ENCODE data around the gene PARD3. TPM values are rescaled to one million over a fixed set of nuclear protein-coding genes. Genes with fewer than 3 reads are reported as not detected.
A peak's percentile ranks its signal among the peaks of the same experiment; 100 is the strongest.
"Not testable (repeated sequence)": the region's sequence is repeated elsewhere in the genome, so short reads cannot be mapped to it uniquely, and the experiment has no call there.

PARD3 gene
- total RNA-seq, 2 experiments from 2014 or later, result 0.15 to 0.18 TPM

DNA sequence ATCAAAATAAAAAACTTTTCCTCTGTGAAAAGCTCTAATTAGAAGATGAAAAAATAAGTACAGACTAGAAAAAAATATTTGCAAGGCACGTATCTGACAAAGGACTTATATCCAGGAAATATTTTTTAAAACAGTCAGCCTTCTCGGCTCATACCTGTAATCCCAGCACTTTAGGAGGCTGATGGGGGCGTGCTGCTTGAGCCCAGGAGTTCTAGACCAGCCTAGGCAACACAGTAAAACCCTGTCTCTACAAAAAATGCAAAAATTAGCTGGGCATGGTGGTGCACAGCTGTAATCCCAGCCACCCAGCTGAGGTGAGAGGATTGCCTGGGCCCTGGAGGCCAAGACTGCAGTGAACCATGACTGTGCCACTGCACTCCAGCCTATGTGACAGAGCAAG, 542.8 kb downstream of the PARD3 start:
- Mint-ChIP-seq H3K27ac (no peak overlapping the region), H3K9me3 (no peaks in the 10 kb centered on the region), H3K4me3 (no peak overlapping the region), H3K27me3 (no peaks in the 10 kb centered on the region), H3K4me1 (no peaks in the 10 kb centered on the region), H3K36me3 (ENCODE audit: low read depth) (no peaks in the 10 kb centered on the region)
- POLR2A ChIA-PET, result no interaction called here
- DNase-seq, result no peak
- CTCF ChIA-PET, result no interaction called here

GRCh38 chr10:34268410-34268809, 546.7 kb downstream of the PARD3 start:
- CTCF ChIA-PET; H3K27me3 Mint-ChIP-seq; H3K9me3 Mint-ChIP-seq; POLR2A ChIA-PET; DNase-seq; H3K4me3 Mint-ChIP-seq; H3K27ac Mint-ChIP-seq; H3K4me1 Mint-ChIP-seq; H3K36me3 Mint-ChIP-seq (ENCODE audit: low read depth): not testable (repeated sequence)

DNA sequence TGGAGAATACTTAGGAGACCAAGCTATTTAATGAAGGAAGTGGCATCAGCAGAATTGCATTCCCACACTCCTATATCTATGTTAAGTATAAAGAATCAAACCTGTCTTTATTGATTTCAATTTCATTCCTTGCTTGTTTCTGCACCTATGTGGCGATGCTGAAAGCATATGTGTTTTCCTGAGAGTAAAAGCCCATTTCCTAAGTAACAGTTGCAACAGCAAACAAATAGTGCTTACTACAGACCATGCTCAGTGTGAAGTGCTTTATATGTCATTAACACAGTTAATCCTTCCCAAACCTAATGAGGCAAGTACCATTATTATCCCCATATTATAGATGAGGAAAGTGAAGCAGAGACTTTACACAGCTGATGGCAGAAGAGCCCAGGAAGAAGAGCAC, 552.1 kb downstream of the PARD3 start:
- no peaks in the 10 kb centered on the region for H3K9me3 Mint-ChIP-seq
- H3K27me3 Mint-ChIP-seq, result peaks cover 6% of the 10 kb centered on the region
- H3K27ac Mint-ChIP-seq, result no peak overlapping the region
- no peaks in the 10 kb centered on the region for H3K36me3 Mint-ChIP-seq (ENCODE audit: low read depth)
- no peak for DNase-seq
- POLR2A ChIA-PET, result no interaction called here
- H3K4me1 Mint-ChIP-seq, result no peaks in the 10 kb centered on the region
- no peak overlapping the region for H3K4me3 Mint-ChIP-seq
- CTCF ChIA-PET, result no interaction called here

- ChIA-PET CTCF (no interaction called here), POLR2A (no interaction called here)
- Mint-ChIP-seq H3K27me3 (peaks cover 6% of the 10 kb centered on the region), H3K4me1 (no peaks in the 10 kb centered on the region), H3K36me3 (ENCODE audit: low read depth) (no peaks in the 10 kb centered on the region), H3K27ac (no peak overlapping the region), H3K9me3 (no peaks in the 10 kb centered on the region), H3K4me3 (no peak overlapping the region)
- DNase-seq, result no peak
These were observed 554.2 kb downstream of the PARD3 start for GRCh38 chr10:34260904-34261303.

- CTCF ChIA-PET, result no interaction called here
- H3K4me3 Mint-ChIP-seq, result no peak overlapping the region
- POLR2A ChIA-PET, result no interaction called here
- no peaks in the 10 kb centered on the region for H3K9me3 Mint-ChIP-seq
- peaks cover 3% of the 10 kb centered on the region for H3K27me3 Mint-ChIP-seq
- no peaks in the 10 kb centered on the region for H3K36me3 Mint-ChIP-seq (ENCODE audit: low read depth)
- H3K27ac Mint-ChIP-seq, result no peak overlapping the region
- no peaks in the 10 kb centered on the region for H3K4me1 Mint-ChIP-seq
- no peak for DNase-seq
These were observed 558.9 kb downstream of the PARD3 start for GRCh38 chr10:34256216-34256615.

GRCh38 chr10:34255035-34255434, 560.1 kb downstream of the PARD3 start:
- Mint-ChIP-seq H3K36me3 (ENCODE audit: low read depth) (no peaks in the 10 kb centered on the region), H3K27ac (no peak overlapping the region), H3K4me3 (no peak overlapping the region), H3K27me3 (no peaks in the 10 kb centered on the region), H3K9me3 (no peaks in the 10 kb centered on the region), H3K4me1 (no peaks in the 10 kb centered on the region)
- DNase-seq, result no peak
- POLR2A ChIA-PET, result no interaction called here
- CTCF ChIA-PET, result no interaction called here

DNA sequence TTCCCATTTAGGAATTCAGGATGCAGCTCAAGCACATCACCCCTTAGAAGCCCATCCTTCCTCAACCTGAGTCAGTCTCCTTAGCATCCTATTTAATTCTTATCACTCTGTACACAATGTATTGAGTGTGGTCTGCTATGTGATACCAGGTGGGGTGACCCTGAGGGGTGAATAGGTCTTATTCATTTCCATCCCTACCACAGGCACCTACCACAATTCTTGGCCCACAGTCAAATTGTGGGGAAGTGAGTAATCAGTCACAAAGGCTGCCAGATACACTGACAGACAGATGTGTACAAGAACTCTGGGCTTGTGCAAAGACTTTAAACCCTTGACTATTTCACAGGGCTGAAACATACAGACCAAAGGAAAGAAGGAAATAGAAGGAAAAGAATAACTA, 560.5 kb downstream of the PARD3 start:
- no peaks in the 10 kb centered on the region for H3K9me3 Mint-ChIP-seq
- no peaks in the 10 kb centered on the region for H3K36me3 Mint-ChIP-seq (ENCODE audit: low read depth)
- H3K27ac Mint-ChIP-seq, result no peak overlapping the region
- no peaks in the 10 kb centered on the region for H3K4me1 Mint-ChIP-seq
- CTCF ChIA-PET, result no interaction called here
- peak; percentile 18 for DNase-seq
- POLR2A ChIA-PET, result no interaction called here
- H3K27me3 Mint-ChIP-seq, result no peaks in the 10 kb centered on the region
- no peak overlapping the region for H3K4me3 Mint-ChIP-seq

GRCh38 chr10:34252111-34252510, 563.0 kb downstream of the PARD3 start:
- ChIA-PET POLR2A (no interaction called here), CTCF (no interaction called here)
- Mint-ChIP-seq H3K27me3 (no peaks in the 10 kb centered on the region), H3K9me3 (no peaks in the 10 kb centered on the region), H3K27ac (no peak overlapping the region), H3K4me3 (no peak overlapping the region), H3K4me1 (no peaks in the 10 kb centered on the region), H3K36me3 (ENCODE audit: low read depth) (no peaks in the 10 kb centered on the region)
- DNase-seq, result no peak

- H3K27me3 Mint-ChIP-seq, result no peaks in the 10 kb centered on the region
- ChIA-PET POLR2A (no interaction called here), CTCF (no interaction called here)
- H3K36me3 Mint-ChIP-seq (ENCODE audit: low read depth), result no peaks in the 10 kb centered on the region
- H3K4me3 Mint-ChIP-seq, result no peak overlapping the region
- DNase-seq, result no peak
- H3K27ac Mint-ChIP-seq, result no peak overlapping the region
- no peaks in the 10 kb centered on the region for H3K9me3 Mint-ChIP-seq
- no peaks in the 10 kb centered on the region for H3K4me1 Mint-ChIP-seq
These were observed 563.9 kb downstream of the PARD3 start for GRCh38 chr10:34251177-34251576.

GRCh38 chr10:34250722-34251121, 564.4 kb downstream of the PARD3 start:
- Mint-ChIP-seq H3K36me3 (ENCODE audit: low read depth) (no peaks in the 10 kb centered on the region), H3K27ac (no peak overlapping the region), H3K9me3 (no peaks in the 10 kb centered on the region), H3K4me3 (no peak overlapping the region), H3K4me1 (no peaks in the 10 kb centered on the region), H3K27me3 (no peaks in the 10 kb centered on the region)
- POLR2A ChIA-PET, result no interaction called here
- CTCF ChIA-PET, result no interaction called here
- no peak for DNase-seq

DNA sequence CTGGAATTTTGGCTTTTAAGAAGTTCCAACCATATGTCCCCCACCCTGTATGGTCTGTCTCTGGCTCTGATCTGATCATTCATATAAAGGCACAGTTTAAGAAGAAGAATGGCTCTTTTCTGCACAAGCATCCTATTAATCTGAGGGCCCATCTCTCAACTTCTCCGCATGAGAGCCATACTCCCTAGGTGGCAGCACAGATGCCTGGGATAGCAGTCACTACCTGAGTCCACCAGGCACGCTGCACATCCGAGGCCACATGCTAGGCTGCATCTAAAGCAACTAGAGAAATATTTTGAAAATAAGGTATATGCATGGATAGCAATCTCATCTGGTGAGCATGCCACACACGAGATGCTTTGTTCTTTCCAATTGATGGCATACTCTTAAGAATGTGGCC, 565.5 kb downstream of the PARD3 start:
- Mint-ChIP-seq H3K4me1 (no peaks in the 10 kb centered on the region), H3K4me3 (no peak overlapping the region), H3K9me3 (no peaks in the 10 kb centered on the region), H3K36me3 (ENCODE audit: low read depth) (no peaks in the 10 kb centered on the region), H3K27ac (no peak overlapping the region), H3K27me3 (no peaks in the 10 kb centered on the region)
- no peak for DNase-seq
- ChIA-PET POLR2A (no interaction called here), CTCF (no interaction called here)

GRCh38 chr10:34247560-34247959, 567.5 kb downstream of the PARD3 start:
- no peaks in the 10 kb centered on the region for H3K36me3 Mint-ChIP-seq (ENCODE audit: low read depth)
- no peaks in the 10 kb centered on the region for H3K9me3 Mint-ChIP-seq
- POLR2A ChIA-PET, result no interaction called here
- no peaks in the 10 kb centered on the region for H3K27me3 Mint-ChIP-seq
- DNase-seq, result no peak
- CTCF ChIA-PET, result no interaction called here
- H3K4me1 Mint-ChIP-seq, result no peaks in the 10 kb centered on the region
- no peak overlapping the region for H3K4me3 Mint-ChIP-seq
- H3K27ac Mint-ChIP-seq, result no peak overlapping the region

DNA sequence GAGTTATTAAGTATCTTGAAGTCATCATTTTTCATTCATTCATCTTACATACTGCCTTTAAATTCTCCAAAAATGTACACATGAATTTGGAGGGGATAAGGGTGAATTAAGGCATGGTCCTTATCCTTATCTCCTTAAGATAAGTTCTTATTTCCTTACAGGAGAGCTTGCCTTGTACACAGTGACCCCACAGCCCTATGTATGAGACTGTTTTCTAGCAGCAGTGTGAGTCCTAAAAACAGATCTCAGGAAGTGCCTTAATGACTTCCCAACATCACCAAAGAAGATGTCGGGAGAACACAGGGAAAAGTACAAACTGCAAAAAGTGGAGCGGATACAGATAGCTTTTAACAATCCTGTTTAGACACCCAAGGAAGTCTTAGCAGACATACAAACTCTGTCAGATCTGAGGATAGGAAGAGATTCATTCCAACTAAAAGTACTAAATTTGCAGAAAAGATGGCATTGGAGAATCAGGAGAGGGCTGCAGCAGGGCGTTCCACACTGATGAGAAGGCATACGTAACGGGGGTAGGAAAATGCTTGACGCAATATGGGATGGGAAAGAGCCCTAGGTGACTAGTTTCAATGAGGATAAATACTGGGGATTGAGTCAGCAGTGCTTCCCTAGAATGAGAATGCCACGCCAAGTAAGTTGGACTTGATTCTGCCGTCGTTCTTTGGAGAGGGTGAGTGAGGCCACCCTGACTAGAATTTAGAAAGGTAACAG, 570.2 kb downstream of the PARD3 start:
- no peaks in the 10 kb centered on the region for H3K4me1 Mint-ChIP-seq
- H3K27me3 Mint-ChIP-seq, result no peaks in the 10 kb centered on the region
- H3K4me3 Mint-ChIP-seq, result no peak overlapping the region
- ChIA-PET CTCF (no interaction called here), POLR2A (no interaction called here)
- no peak overlapping the region for H3K27ac Mint-ChIP-seq
- no peaks in the 10 kb centered on the region for H3K9me3 Mint-ChIP-seq
- DNase-seq, result no peak
- no peaks in the 10 kb centered on the region for H3K36me3 Mint-ChIP-seq (ENCODE audit: low read depth)

DNA sequence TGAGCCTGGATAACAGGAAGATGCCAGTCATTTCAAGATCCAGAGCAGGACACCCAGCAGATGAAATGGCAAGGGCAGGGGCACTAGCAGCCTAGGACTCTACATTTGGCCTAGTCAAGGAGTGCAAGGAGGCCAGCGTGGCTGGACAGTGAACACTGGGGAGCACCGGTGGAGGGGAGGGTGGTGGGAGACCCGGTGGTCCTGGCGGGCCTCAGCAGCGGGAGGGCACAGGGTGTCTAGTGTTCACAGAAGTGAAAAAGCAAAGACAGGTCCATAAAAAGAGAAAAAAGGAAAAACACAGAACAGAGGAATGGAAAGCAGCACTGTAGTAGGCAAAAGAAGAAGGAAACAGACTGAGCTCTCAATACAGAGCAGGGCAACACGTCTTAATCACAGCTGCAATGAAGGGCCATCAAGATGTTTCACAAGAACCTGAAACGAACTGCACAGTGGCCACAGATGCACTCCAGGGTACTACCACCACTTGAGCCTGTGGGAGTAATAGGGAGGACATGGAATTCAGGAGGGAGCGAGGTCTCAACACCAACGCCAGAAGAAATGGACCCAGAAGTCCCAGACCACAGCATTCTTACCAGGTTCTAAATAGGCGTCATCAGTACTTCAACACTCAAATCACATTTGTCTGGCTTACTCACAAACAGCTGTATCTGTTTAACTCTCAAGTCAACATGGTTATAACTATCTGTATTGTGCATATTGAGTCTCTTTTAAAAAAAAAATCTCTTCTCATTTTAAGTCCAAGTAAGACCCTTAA, 573.7 kb downstream of the PARD3 start:
- DNase-seq, result no peak
- H3K27me3 Mint-ChIP-seq, result peaks cover 3% of the 10 kb centered on the region
- no peaks in the 10 kb centered on the region for H3K36me3 Mint-ChIP-seq (ENCODE audit: low read depth)
- CTCF ChIA-PET, result no interaction called here
- POLR2A ChIA-PET, result no interaction called here
- no peak overlapping the region for H3K4me3 Mint-ChIP-seq
- no peak overlapping the region for H3K27ac Mint-ChIP-seq
- no peaks in the 10 kb centered on the region for H3K9me3 Mint-ChIP-seq
- no peaks in the 10 kb centered on the region for H3K4me1 Mint-ChIP-seq

Data from activated CD4-positive, alpha-beta memory T cell treated with anti-CD3 and anti-CD28 coated beads, Interleukin-2, amount 10 ng/mL, durations not matched to agents 7 days and 5 days (primary cell).